Epithelial cell of prostate (primary cell): ENCODE results near the gene TMEM171.
A peak's percentile ranks its signal among the peaks of the same experiment; 100 is the strongest.

Experiments used
- DNase-seq: peaks from one replicate; pipeline ENCODE4 v3.0.0-alpha.2; 2011; ENCODE audit warnings: low read depth, low spot score
- H3K27ac ChIP-seq: fragments of 450-650 bp; 2 replicates; pipeline ENCODE4 v1.5.1; 2017; ENCODE audit warnings: mild to moderate bottlenecking

Gene TMEM171, protein sequence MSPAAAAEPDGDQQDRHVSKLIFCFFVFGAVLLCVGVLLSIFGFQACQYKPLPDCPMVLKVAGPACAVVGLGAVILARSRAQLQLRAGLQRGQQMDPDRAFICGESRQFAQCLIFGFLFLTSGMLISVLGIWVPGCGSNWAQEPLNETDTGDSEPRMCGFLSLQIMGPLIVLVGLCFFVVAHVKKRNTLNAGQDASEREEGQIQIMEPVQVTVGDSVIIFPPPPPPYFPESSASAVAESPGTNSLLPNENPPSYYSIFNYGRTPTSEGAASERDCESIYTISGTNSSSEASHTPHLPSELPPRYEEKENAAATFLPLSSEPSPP

DNA sequence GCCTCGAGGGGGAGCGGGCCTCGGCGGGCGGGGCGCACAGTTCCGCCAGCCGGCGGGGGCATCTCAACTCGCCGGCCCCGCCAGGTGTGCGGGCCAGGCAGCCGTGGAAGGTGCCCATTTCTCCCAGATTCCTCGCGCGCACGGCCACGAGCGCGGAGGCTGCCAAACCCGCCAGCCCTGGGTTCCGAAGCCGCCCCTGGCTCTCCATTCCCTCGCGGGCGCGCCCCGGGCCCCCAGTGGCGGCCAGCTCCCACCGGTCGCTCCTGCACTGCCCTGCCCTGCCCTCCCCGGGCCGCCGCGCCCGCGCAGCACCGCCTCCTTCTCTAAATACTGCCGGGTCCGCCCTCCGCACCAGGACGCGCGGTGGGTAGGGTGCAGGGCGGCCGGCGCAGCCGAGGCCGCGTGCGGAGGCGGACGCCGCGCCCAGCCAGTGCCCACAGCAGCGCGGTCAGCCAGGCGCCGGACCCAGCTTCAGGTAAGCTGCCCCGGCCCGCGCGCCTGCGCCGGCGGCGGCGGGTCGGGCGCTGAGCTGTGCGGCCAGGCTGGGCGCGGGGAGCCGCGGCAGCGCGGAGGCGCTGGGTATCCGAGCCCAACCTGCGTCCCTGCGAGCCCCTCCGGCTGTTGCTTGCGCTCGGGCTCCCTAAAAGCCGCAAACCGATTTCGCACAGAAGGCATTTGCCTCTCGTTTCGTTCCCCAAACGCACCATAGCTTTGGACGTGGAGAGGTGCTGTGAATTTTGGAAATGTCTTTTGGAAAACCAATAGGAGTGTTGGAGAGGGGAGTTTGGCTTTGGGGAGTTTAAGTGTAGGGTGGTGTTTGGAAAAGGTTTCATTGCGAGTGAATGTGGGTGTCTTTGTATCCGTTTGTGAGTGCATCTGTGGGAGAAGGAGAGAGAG, at the start of gene TMEM171:
Gene TMEM171, plus strand, starts transcription at position 354 of the 897 bp plus-strand sequence. CDS start 2,799 bp downstream, outside the sequence.
- H3K27ac ChIP-seq, result no peak within 1 kb of the TSS

DNA sequence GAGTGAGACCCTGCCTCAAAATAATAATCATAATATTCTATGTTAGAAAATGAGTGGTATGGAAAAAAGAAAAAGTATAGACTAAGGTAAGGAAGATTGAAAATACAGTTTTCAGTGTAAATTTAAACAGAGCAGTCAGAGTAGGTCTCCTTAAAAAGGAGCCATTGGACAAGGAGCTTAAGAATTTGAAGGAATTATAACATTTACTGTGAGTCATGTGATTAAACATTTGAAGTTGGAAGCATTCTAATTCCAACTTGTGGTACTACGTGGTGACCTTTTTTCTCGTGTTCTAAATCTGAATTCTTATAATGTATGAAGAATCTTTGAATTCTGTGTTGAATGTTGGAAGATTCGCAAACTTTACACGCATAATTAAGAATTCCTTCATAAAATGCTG, 39.3 kb upstream of the TMEM171 start:
- no peak for DNase-seq
- no peak overlapping the region for H3K27ac ChIP-seq

More for the DNA sequence above, at the start of gene TMEM171:
- DNase-seq, result no peak

DNA sequence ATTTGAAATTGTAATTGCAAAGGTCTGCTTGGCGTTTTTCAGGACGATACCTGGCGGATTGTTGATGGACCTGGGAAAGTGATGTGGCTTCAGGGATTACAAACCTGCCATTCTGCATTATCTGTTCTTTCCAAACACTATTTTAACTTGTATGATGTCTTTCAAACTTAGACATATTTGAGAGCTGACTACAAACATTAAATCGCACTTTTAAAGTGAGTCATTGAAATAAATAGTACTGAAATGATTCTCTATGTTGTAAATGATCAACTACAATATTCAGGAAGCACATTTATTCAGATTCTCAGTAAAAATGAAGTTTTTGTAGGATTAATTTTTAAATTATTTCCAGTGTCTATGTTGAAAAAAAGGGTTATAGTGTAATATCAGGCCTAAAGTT, 32.3 kb upstream of the TMEM171 start:
- no peak overlapping the region for H3K27ac ChIP-seq

DNA sequence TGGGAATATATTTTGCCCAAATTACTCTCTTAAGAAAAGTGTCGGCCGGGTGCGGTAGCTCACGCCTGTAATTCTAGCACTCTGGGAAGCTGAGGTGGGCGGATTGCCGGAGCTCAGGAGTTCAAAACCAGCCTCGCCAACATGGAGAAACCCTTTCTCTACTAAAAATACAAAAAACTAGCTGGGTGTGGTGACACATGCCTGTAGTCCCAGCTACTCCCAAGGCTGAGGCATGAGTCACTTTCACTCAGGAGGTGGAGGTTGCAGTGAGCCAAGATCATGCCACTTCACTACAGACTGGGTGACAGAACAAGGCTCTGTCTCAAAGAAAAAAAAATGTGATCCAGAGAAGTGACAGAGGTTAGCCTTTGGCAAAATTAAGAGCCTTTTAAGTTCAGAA, 26.4 kb upstream of the TMEM171 start:
- peak; percentile 26 for DNase-seq
- no peak overlapping the region for H3K27ac ChIP-seq

More for the DNA sequence above, 32.3 kb upstream of the TMEM171 start:
- no peak for DNase-seq

DNA sequence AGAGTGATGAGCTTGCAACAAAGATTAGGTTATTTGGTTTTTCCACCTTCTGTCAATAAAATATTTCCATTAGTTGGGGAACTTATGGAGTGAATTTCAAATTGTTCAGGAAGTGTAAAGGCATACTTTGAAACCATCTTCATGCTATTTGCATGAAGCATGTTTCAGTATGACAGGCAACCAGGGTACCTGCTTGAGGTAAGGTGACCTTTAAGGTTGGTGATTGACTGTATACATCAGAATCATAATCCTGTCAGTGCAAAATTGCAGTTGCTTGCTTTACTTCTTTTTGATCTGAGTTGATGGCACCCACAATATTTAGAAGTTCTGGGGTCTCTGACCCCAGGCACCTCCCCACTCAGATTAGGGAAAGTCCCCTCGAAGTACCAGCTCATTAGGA, 26.0 kb upstream of the TMEM171 start:
- no peak for DNase-seq
- no peak overlapping the region for H3K27ac ChIP-seq

DNA sequence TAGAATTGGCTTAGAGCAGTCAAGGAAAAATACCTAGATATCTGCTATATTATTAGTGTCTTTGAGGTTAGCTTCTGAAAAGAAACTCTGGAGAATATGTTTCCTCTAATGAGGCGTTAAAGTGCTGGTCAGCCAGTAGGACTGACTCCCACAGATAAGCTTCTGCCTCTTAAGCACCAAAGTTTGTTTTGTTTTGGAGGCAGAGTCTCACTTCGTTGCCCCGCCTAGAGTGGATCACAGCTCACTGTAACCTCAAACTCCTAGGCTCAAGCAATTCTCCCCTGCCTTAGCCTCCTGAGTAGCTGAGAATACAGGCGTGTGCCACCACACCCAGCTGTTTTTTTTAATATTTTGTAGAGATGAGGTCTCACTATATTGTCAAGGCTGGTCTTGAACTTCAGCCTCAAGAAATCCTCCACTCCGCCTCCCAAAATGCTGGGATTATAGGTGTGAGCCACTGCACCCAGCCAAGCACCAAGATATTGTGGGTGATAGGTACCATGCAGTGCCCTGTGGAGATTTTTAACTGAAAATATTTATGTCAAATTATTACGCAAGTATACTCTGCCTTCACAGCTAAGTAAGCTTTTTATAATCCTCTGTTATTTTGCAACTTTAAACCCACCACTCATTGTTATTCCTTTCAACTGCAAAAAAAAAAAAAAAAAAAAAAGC, 24.7 kb upstream of the TMEM171 start:
- DNase-seq, result no peak
- no peak overlapping the region for H3K27ac ChIP-seq

DNA sequence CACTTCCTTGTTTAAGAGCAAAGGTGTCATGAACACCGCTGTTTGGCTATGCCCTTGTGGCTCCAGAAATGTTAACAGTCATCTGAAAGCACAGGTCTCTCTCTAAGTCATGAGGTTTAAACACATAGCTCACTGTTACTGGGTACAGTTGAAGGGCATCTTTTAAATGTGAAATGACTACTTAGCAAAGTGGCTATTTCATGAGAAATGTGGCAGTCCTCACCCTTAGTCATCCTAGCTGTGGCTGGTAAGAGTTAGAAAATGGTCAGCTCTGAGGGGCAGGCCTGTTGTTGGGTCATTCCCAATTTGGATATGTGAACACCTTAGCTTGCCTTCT, 24.2 kb upstream of the TMEM171 start:
- H3K27ac ChIP-seq, result no peak overlapping the region
- DNase-seq, result no peak

DNA sequence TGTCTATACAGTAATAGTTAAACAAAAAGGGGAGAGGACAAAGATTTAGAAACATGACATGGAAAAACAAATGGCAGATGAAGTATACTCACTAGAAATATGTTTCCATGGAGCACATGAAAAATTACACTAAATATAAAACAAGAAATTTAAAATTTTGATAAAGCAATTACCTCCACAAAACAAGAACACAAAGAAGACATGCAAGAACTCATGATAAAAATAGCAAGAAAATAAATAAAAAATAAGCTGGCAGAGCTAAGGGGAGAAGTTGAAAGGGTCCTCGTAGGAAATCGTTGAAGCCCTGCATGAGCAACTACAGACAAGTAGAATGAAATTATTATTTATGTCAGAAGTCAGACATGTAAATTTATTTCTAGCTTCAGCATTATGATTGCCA, 22.6 kb upstream of the TMEM171 start:
- H3K27ac ChIP-seq, result no peak overlapping the region
- no peak for DNase-seq

DNA sequence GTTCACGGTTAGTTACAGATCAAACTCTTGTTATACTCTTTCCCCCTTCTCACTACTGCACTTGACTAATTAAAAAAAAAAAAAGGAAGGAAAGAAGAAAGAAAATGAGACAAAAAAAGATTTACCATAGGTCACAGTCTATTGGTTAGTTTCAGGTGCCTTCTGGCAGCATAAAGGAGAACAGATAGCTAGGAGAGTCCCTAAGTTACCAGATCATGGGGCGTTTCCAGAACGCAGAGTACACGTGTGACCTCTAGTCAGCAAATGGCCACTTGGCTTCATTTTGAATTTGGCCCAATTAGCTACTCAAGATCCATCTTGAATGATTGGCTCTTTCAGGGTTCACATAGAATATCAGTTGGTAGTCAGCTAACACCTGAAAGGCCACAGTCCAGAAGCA, 20.3 kb upstream of the TMEM171 start:
- no peak for DNase-seq
- H3K27ac ChIP-seq, result no peak overlapping the region

DNA sequence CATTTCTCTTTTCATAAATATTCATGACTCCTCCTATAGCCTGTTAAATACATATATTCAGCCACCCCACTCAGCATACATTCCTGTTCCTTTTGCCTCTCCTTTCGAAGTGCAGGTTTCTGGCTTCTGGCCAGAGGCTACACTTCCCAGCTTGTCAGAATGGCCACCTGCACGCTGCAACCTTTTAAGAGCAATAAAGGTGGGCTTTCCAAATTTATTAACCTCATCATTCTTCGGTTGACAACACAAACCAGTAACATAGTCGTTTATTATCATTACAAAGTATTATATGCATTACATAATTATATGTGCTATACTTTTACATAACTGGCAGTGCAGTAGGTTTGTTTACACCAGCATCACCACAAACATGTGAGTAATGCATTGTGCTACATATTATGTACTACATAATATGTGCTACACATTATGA, 16.5 kb upstream of the TMEM171 start:
- no peak overlapping the region for H3K27ac ChIP-seq
- no peak for DNase-seq

DNA sequence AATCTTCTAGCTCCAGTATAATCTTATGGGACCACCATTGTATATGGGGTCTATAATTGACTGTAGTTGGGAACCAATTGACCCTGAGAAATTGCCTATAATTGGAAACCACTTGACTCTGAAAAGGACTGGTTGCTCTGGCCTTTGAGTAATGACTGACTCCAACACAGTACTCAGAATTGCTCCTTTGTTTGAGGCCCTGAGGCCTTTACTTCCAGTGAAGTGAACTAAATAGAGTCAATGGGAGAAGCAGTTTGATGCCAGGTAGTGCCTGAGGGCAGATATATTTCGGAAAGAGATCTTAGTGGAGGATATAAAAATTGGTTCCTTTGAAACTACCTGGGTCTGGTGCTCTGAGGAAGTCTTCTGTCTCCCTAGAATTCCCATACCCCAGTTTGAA, 16.0 kb upstream of the TMEM171 start:
- no peak for DNase-seq
- H3K27ac ChIP-seq, result no peak overlapping the region

DNA sequence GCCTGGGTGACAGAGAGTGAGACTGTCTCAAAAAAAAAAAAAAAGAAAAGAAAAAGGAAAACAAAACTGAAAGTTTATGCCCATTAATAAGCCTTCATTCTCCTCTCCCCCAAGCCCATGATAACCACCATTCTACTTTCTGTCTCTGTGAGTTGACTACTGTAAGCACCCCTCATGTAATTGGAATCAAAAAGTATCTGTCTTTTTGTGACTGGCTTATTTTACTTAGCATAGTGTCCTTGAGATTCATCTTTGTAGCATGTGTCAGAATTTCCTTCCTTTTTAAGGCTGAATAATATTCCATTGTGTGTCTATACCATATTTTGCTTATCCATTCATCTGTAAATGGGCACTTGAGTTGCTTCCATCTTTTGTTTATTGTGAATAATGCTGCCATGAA, 14.0 kb upstream of the TMEM171 start:
- no peak for DNase-seq
- H3K27ac ChIP-seq, result no peak overlapping the region

DNA sequence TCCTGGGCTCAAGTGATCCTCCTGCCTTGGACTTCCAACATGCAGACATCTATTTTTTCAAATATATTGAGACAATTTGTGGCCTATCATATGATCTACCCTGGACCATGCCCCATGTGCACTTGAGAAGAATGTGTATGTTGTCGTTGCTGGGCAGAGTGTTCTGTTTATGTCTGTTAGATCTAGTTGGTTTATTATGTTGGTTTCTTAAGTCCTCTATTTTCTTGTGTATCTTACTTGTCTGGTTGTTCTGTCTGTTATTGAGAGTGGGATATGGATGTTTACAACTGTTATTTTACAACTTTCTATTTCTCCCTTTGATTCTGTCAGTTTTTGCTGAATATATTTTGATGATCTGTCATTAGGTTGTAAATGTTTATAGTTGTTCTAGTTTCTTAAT, 10.2 kb upstream of the TMEM171 start:
- no peak for DNase-seq
- H3K27ac ChIP-seq, result no peak overlapping the region

DNA sequence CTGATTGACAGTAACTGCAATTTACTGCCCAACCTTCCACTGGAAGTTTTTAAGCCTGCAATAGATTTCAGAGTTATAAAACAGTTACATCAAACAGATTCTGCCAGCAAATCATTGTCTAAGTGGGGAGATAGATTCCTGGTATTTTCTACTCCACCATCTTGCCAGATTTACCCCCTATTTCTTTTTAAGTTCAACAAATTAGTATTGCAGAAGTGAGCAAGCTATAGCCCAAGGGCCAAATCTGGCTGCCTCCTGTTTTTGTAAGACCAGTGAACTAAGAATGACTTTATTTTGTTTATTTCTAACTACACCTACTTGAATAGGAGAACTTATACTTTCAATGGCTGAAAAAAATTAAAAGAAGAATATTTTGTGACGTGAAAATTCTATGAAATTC, 8.8 kb upstream of the TMEM171 start:
- no peak overlapping the region for H3K27ac ChIP-seq
- no peak for DNase-seq

DNA sequence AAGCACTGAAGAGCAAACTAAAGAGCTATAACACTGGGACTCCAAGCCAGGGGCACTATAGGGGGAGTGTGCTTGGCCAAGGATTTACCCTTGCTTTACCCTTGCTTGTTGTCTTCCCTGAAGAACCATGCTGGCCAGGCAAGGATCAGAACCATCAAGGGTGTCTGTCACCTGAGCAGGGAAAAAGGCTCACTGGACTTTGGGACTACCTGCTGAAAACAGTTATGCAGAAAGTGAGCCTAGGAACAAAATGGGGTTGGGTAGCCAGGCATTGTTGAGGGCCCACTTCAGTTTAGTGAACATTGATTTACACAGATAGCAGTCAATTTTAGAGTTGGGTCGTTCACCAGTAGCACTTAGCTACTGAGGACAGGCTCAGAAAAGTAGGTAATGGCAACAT, 8.0 kb upstream of the TMEM171 start:
- no peak for DNase-seq
- H3K27ac ChIP-seq, result no peak overlapping the region

DNA sequence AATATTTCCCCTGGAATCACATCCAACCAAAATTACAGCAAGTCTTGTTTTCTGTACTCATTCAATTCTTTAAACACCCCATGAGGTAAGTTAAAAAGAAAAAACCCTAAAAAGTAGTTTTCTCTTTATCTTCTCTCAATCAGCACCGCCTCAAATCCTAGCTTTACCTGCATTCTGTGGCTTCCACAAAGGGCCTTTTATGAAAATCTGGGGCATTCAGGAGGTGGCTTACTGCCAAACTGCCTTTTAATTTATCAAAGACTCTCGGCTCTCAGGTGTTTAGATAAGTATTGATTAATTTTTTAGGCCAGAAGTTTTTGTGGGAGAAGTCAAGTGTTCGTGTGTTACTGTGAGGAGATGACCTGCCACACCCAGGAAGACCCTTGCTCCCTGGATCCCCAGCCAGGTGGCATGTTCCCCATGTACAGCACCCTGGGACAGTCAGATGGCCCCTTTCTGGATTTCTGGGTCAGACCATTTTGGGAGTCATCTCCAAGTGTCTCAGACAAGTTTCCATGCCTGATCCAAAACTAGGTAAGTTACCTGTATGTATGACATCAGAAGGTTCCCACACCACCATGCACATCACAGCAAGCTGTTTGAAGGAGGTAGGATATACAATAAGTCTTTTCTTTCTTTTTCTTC, 6.2 kb upstream of the TMEM171 start:
- H3K27ac ChIP-seq, result no peak overlapping the region

DNA sequence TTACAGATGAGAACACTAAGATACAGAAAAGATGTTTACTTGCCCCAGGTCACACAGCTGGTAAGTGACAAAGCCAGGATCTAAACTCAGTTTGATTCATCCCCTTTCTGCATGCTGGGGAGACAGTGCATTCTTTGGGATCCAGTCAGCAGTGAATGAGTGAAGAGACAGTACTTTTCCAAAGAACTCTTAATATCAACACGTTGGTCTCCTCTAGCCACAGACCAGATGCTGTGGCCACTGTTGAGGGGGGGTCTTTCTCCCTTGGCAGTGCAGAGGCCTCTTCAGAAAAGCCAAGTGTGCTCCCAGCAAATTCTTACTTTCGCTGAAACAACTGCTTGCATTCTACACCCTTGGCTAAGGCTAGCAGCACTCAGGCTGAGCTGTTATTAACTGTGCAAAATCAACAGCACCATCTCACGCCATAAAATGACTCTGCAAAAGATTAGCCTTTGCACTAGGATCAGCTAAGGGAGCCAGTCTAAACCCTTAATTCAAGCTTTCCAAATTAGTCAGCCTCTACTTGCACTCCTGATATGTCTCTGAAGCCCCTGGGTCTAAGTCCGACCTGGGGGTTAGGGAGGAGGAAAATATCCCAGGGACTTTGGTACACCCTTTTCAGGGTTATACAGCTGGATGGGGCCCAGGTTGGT, 4.8 kb upstream of the TMEM171 start:
- no peak overlapping the region for H3K27ac ChIP-seq
- DNase-seq, result no peak

More for the DNA sequence above, 6.2 kb upstream of the TMEM171 start:
- DNase-seq, result no peak

DNA sequence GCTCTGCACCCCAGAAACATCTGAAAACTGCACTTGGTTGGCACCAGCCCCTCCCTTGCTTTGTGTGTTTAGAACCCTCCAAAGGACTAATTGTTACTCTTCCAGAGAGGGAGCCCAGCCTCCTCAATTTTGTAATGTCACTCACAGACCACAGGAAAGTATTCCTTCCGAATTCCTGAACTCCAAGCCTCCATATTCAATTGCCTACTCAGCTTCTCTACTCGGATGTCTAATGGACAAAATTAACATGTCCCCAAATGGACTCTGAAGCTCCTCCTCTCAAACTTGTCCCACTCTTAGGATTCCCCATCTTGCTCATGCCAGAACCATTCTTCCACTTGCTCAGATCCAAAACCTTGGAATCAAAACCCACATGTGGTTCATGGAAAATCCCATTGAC, 3.9 kb upstream of the TMEM171 start:
- H3K27ac ChIP-seq, result no peak overlapping the region
- no peak for DNase-seq

DNA sequence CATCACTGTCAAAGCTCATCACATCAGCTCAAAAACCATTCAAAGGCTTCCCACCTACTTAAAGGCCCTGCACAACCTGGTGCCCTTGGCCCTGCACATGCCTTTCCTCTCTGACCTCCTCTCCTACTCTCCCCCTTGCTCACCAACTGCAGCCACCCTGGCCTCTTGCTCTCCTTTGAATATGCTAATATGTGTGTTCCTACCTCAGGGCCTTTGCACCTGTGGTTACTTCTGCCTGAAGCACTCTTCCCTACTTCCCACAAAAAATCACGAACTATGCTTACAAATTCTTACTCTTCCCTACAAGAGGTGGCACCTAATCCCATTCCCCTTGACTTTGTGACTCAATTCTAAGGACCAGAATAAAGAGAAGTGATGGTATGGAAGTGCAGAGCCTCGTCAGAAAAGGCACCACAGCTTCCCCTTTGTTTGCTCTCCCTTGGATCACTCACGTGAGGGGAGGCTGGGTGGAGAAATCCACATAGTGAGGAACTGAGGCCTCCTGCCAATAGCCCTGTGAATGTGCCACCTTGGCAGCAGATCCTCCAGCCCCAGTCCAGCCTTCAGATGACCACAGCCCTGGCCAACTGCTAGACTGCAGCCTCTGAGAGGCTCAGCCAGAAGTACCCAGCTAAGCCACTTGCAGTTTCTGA, 3.2 kb upstream of the TMEM171 start:
- H3K27ac ChIP-seq, result no peak overlapping the region
- DNase-seq, result no peak
